Measurements from ENCODE around the gene CNTN4.
A peak's percentile ranks its signal among the peaks of the same experiment; 100 is the strongest.

Gene CNTN4

DNA sequence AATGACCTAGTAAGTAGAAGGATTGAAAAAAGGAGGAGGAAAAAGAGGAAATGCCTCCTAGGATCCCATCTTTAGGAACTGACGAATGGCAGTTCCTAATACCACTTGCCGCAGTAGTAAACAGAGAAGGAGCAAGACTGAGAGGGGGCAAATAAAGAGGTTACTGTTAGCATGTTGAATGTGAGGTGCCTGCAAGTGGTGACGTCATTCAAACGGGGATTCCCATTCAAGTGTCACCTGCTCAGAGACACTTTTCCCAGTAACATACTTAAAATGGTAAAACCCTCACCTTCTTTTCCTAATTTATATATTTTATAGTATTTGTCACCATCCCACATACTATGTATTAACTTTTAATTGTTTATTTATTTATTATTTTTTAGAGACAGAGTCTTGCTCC is 832.6 kb downstream of the CNTN4 start:
- H3K4me3 ChIP-seq (ENCODE audit: low read length): peak overlapping the region; percentile 33; the same call in 1 of the 2 replicates
- H3K4me2 ChIP-seq (ENCODE audit: low read length): peak overlapping the region; percentile 67
- no peaks in the 10 kb centered on the region for H4K20me1 ChIP-seq (ENCODE audit: insufficient read depth, low read length)
- H3K9me3 ChIP-seq (ENCODE audit: insufficient read depth, low read length): no peaks in the 10 kb centered on the region
- peak overlapping the region; percentile 29; the same call in 1 of the 2 replicates for H3K9ac ChIP-seq (ENCODE audit: low read length)
- peak overlapping the region; percentile 51 for H3K27ac ChIP-seq (ENCODE audit: low read length)
- H3K4me1 ChIP-seq (ENCODE audit: low read length): peaks cover 59% of the 10 kb centered on the region
- H2AFZ ChIP-seq (ENCODE audit: low read depth, low read length): no peak overlapping the region
- no peaks in the 10 kb centered on the region for H3K79me2 ChIP-seq (ENCODE audit: low read length)
- no peaks in the 10 kb centered on the region for H3K27me3 ChIP-seq (ENCODE audit: low read depth, low read length)
- TF ChIP-seq, protein P1, sequence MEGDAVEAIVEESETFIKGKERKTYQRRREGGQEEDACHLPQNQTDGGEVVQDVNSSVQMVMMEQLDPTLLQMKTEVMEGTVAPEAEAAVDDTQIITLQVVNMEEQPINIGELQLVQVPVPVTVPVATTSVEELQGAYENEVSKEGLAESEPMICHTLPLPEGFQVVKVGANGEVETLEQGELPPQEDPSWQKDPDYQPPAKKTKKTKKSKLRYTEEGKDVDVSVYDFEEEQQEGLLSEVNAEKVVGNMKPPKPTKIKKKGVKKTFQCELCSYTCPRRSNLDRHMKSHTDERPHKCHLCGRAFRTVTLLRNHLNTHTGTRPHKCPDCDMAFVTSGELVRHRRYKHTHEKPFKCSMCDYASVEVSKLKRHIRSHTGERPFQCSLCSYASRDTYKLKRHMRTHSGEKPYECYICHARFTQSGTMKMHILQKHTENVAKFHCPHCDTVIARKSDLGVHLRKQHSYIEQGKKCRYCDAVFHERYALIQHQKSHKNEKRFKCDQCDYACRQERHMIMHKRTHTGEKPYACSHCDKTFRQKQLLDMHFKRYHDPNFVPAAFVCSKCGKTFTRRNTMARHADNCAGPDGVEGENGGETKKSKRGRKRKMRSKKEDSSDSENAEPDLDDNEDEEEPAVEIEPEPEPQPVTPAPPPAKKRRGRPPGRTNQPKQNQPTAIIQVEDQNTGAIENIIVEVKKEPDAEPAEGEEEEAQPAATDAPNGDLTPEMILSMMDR (IDR thresholded peaks at IDR 0.05; ENCODE audit: low read depth, low read length): no peak
- TF ChIP-seq EZH2phosphoT487 (IDR thresholded peaks at IDR 0.05; ENCODE audit: low read depth): no peak
- H3K36me3 ChIP-seq (replicated peaks; ENCODE audit: low read depth, low read length): no peaks in the 10 kb centered on the region

GRCh38 chr3:2934541-2934940 is 835.9 kb downstream of the CNTN4 start:
- Histone ChIP-seq H3K27ac (ENCODE audit: low read length) (no peak overlapping the region), H3K36me3 (replicated peaks; ENCODE audit: low read depth, low read length) (no peaks in the 10 kb centered on the region), H3K79me2 (ENCODE audit: low read length) (no peaks in the 10 kb centered on the region), H3K4me1 (ENCODE audit: low read length) (peaks cover 58% of the 10 kb centered on the region), H3K9ac (ENCODE audit: low read length) (no peak overlapping the region), H3K4me2 (ENCODE audit: low read length) (no peak overlapping the region), H3K27me3 (ENCODE audit: low read depth, low read length) (no peaks in the 10 kb centered on the region), H3K4me3 (ENCODE audit: low read length) (no peak overlapping the region), H3K9me3 (ENCODE audit: insufficient read depth, low read length) (no peaks in the 10 kb centered on the region), H2AFZ (ENCODE audit: low read depth, low read length) (no peak overlapping the region), H4K20me1 (ENCODE audit: insufficient read depth, low read length) (no peaks in the 10 kb centered on the region)
- TF ChIP-seq, protein P1 (IDR thresholded peaks at IDR 0.05; ENCODE audit: low read depth, low read length): no peak
- no peak for TF ChIP-seq EZH2phosphoT487 (IDR thresholded peaks at IDR 0.05; ENCODE audit: low read depth)

DNA sequence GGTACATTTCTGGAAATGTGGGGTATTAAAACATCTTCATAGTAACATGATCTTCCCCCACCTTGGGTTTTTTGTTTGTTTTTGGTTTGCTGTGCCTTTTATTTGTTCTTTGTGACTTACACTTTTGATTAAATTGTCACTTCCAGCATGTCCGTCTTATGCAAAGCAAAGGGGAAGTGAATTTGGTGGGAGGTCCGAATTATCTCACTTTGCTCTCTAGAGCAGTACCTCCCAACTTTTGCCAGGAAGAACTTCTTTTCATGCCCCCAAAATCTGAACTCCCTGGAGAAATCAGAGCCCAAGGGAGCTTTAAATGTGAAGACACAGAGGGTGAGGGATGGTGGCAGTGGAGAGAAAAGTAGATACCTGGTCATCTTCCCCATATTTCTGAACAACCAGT is 838.4 kb downstream of the CNTN4 start:
- H3K79me2 ChIP-seq (ENCODE audit: low read length): no peaks in the 10 kb centered on the region
- H3K4me3 ChIP-seq (ENCODE audit: low read length): peak overlapping the region; percentile 15
- H3K4me2 ChIP-seq (ENCODE audit: low read length): peak overlapping the region; percentile 43
- H4K20me1 ChIP-seq (ENCODE audit: insufficient read depth, low read length): no peaks in the 10 kb centered on the region
- H3K27ac ChIP-seq (ENCODE audit: low read length): peak overlapping the region; percentile 60
- H3K36me3 ChIP-seq (replicated peaks; ENCODE audit: low read depth, low read length): no peaks in the 10 kb centered on the region
- TF ChIP-seq EZH2phosphoT487 (IDR thresholded peaks at IDR 0.05; ENCODE audit: low read depth): no peak
- TF ChIP-seq, protein P1 (IDR thresholded peaks at IDR 0.05; ENCODE audit: low read depth, low read length): no peak
- peak overlapping the region; percentile 56 for H2AFZ ChIP-seq (ENCODE audit: low read depth, low read length)
- peak overlapping the region; percentile 33; the same call in 1 of the 2 replicates for H3K9ac ChIP-seq (ENCODE audit: low read length)
- peaks cover 54% of the 10 kb centered on the region for H3K4me1 ChIP-seq (ENCODE audit: low read length)
- no peaks in the 10 kb centered on the region for H3K9me3 ChIP-seq (ENCODE audit: insufficient read depth, low read length)
- no peaks in the 10 kb centered on the region for H3K27me3 ChIP-seq (ENCODE audit: low read depth, low read length)

GRCh38 chr3:2937592-2937991 is 838.9 kb downstream of the CNTN4 start:
- Histone ChIP-seq H3K27ac (ENCODE audit: low read length) (peak overlapping the region; percentile 60), H2AFZ (ENCODE audit: low read depth, low read length) (peak overlapping the region; percentile 76), H3K4me2 (ENCODE audit: low read length) (peak overlapping the region; percentile 43), H3K36me3 (replicated peaks; ENCODE audit: low read depth, low read length) (no peaks in the 10 kb centered on the region), H3K27me3 (ENCODE audit: low read depth, low read length) (no peaks in the 10 kb centered on the region), H3K4me3 (ENCODE audit: low read length) (peak overlapping the region; percentile 15), H3K9ac (ENCODE audit: low read length) (peak overlapping the region; percentile 33; the same call in 1 of the 2 replicates), H3K4me1 (ENCODE audit: low read length) (peaks cover 54% of the 10 kb centered on the region), H4K20me1 (ENCODE audit: insufficient read depth, low read length) (no peaks in the 10 kb centered on the region), H3K79me2 (ENCODE audit: low read length) (no peaks in the 10 kb centered on the region), H3K9me3 (ENCODE audit: insufficient read depth, low read length) (no peaks in the 10 kb centered on the region)
- TF ChIP-seq, protein P1 (IDR thresholded peaks at IDR 0.05; ENCODE audit: low read depth, low read length): no peak
- TF ChIP-seq EZH2phosphoT487 (IDR thresholded peaks at IDR 0.05; ENCODE audit: low read depth): no peak

All from OCI-LY3 (cell line).